LNCaP clone FGC (cell line): ENCODE measurements around the gene TBC1D14.

Source experiments
- DNase-seq: peaks from one replicate; pipeline ENCODE4 v3.0.0-alpha.2; 2011; ENCODE audit warnings: low read depth
- H3K4me3 ChIP-seq: 2 replicates; pipeline ENCODE4 v1.5.1; 2011; ENCODE audit warnings: mild to moderate bottlenecking, low read depth, low read length, control low read depth
- CTCF ChIP-seq: IDR thresholded peaks from 2 replicates; pipeline ENCODE4 v1.5.1; 2012; ENCODE audit warnings: mild to moderate bottlenecking; ENCODE audit not compliant: control insufficient read depth, insufficient read depth; ENCODE audit errors: extremely low read depth

The TBC1D14 gene

GRCh38 chr4:6938647-6939271, 29.1 kb downstream of the TBC1D14 start:
- no peak for DNase-seq
- H3K4me3 ChIP-seq = no peak overlapping the region
- TF ChIP-seq CTCF = no peak

- no peak for DNase-seq
- no peak overlapping the region for H3K4me3 ChIP-seq
- TF ChIP-seq CTCF = no peak
Observed at GRCh38 chr4:6939761-6940743, 30.4 kb downstream of the TBC1D14 start.

GRCh38 chr4:6940744-6941137, 31.1 kb downstream of the TBC1D14 start:
- no peak for TF ChIP-seq CTCF

GRCh38 chr4:6941796-6942195, 32.2 kb downstream of the TBC1D14 start:
- no peak for DNase-seq
- H3K4me3 ChIP-seq = no peak overlapping the region
- TF ChIP-seq CTCF = no peak

More at GRCh38 chr4:6940744-6941137, 31.1 kb downstream of the TBC1D14 start:
- no peak overlapping the region for H3K4me3 ChIP-seq
- no peak for DNase-seq

- H3K4me3 ChIP-seq = no peak overlapping the region
- TF ChIP-seq CTCF = no peak
- DNase-seq = no peak
Observed at GRCh38 chr4:6942238-6942800, 32.7 kb downstream of the TBC1D14 start.

- TF ChIP-seq CTCF = no peak
- H3K4me3 ChIP-seq = no peak overlapping the region
- no peak for DNase-seq
Observed at GRCh38 chr4:6943012-6943884, 33.6 kb downstream of the TBC1D14 start.
